Right renal cortex interstitium (tissue), 3 donors: ENCODE measurements around the gene MDFIC. TPM values are rescaled to one million over a fixed set of nuclear protein-coding genes. Genes with fewer than 3 reads are reported as not detected.

Experiments
- DNase-seq, 3 donors: peaks; one replicate each; pipeline ENCODE4 v3.0.0-alpha.2; 2013; ENCODE audit warnings: low read depth in 3 of 3, low spot score in 2 of 3
- polyA plus RNA-seq, 3 donors: library from polyadenylated mRNA; unstranded; fragments of 120-200 nt; gene quantifications; one replicate each; pipeline ENCODE4 v1.2.1, GENCODE V29; 2013; ENCODE audit not compliant: insufficient read length in 3 of 3

Gene MDFIC
- polyA plus RNA-seq, 3 donors = 31.7 to 32.0 (median 31.7) TPM

- DNase-seq = no peak
Observed at GRCh38 chr7:114949231-114949630, 27.3 kb downstream of the MDFIC start.

DNA sequence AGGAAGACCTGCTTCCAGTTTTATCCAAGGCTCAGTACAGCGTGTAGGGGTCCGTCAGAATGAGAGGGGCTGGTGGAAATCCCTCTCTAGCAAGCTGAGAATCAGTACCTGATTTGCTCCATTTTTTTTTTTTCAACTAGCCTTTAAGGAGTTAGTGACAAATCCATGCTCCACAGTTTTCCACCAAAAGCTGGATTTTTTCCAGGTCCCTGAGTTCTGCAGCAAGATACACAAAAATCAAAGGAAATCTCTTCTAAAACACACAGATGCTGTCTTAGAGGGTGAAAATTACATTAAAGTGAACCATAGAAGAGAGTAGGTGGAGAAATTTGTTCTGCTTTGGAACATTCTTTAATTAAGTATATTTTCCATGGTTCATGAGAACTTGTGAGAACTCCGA, 30.4 kb downstream of the MDFIC start:
- DNase-seq = no peak

DNA sequence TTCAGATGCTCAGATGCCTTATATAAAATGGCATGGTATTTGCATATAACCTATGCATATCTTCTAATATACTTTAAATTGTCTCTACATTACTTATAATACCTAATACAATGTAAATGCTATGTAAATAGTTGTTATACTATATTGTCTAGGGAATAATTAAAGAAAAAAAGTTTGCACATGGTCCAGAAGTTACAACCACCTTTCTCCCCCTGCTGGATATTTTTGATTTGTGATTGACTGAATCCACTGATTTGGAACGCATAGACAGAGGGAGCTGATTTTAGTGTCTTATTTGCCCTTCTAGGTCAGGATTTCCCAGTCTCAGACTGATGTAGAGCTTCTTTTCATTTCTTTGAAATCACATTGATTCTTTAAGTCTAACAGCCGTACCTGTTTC, 31.8 kb downstream of the MDFIC start:
- DNase-seq = no peak

GRCh38 chr7:114956702-114957101, 34.8 kb downstream of the MDFIC start:
- DNase-seq = no peak

GRCh38 chr7:114957444-114957843, 35.5 kb downstream of the MDFIC start:
- no peak for DNase-seq

DNA sequence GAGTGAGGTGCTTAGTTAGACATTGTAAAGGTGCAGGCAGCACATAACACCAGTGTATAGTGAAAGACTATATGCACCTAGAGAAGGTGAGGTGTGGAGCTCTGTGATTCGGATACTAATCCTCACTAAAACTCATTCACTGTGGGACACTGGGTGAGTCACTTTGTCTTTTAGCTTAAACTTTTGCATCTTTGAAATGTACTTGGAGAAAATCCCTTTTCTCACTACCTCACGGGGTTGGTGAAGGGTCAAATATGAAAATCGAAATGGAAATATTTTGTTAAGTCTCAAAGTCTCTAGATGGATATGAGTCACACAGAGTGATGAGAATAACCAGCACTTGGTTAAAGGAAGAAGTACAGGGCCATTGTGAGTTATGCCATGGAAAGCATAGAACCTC, 38.0 kb downstream of the MDFIC start:
- no peak for DNase-seq

GRCh38 chr7:114962441-114962840, 40.5 kb downstream of the MDFIC start:
- DNase-seq = no peak

DNA sequence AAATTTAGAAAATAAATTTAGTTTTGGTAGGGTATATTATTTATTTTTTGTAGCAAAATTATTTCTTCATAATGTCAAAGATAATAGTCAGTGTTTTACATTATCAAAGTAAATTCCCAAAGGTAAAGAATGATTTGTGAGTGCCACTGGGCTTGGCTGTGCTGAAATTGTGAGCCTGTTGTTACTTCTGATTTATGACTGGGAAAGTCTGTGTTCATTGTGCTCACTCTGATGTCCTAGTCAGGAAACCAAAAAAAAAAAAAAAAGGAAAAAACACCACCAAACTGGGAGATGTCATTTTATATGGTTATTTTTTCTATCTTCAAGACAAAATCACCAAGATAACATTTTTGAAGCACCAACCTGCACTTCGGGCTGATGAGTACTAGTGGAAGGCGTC, 44.3 kb downstream of the MDFIC start:
- DNase-seq = no peak

DNA sequence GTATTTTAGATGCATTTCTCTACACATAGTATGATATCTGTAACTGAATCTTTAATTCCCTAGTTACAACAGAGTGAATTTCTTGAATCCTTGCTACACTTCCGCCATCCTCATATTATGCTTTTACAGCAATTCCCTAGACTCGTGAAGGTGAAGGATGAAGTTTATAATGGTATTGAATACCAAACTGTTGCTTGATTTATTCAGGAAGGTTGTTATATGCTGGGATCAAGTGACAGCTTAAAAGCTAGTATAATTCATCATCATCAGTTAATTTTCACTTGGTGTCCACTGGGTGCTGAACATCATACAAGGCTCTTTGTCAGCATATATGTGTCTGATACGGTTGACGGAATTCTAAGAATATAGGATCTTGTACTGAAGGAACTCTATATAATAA, 47.2 kb downstream of the MDFIC start:
- DNase-seq = no peak

- DNase-seq = no peak
Observed at GRCh38 chr7:114970308-114970707, 48.4 kb downstream of the MDFIC start.

- no peak for DNase-seq
Observed at GRCh38 chr7:114970732-114971131, 48.8 kb downstream of the MDFIC start.

DNA sequence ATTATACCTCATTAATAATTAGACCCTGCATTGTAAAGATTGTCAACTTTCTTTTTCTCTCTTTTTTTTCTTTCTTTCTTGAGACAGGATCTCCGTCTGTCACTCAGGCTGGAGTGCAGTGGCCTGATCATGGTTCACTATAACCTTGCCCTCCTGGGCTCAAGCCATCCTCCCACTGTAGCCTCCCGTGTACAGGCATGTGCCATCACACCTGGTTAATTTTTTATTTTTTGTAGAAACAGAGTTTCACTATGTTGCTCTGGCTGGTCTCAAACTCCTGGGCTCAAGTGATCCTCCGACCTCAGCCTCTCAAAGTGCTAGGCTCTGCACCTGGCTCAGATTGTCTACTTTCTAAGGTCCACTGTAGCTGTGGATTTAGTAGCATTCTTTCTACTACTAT, 50.7 kb downstream of the MDFIC start:
- DNase-seq = no peak

- DNase-seq = no peak
Observed at GRCh38 chr7:114973147-114973546, 51.3 kb downstream of the MDFIC start.

- no peak for DNase-seq
Observed at GRCh38 chr7:114975401-114975800, 53.5 kb downstream of the MDFIC start.

GRCh38 chr7:114976666-114977065, 54.8 kb downstream of the MDFIC start:
- DNase-seq = no peak

DNA sequence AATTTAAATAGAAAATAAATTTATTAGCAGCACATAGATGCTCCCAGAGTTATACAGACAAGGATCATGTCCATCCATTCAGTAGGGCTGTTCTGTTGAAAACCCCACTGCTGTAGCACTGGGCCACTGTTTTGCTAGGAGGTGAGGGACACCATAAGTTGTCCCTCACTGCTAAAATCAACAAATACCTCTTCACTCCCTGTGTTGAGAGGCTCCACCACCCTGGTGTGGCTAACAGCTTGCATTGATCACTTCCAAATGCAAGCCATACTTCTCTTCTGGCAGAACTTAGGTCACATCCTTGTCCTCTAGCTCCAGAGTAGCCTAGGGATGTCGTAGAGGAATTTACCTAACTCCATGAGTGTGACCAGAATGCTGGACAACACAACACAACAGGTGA, 55.4 kb downstream of the MDFIC start:
- no peak for DNase-seq

- no peak for DNase-seq
Observed at GRCh38 chr7:114979388-114979787, 57.5 kb downstream of the MDFIC start.

- no peak for DNase-seq
Observed at GRCh38 chr7:114979803-114980507, 58.1 kb downstream of the MDFIC start.

DNA sequence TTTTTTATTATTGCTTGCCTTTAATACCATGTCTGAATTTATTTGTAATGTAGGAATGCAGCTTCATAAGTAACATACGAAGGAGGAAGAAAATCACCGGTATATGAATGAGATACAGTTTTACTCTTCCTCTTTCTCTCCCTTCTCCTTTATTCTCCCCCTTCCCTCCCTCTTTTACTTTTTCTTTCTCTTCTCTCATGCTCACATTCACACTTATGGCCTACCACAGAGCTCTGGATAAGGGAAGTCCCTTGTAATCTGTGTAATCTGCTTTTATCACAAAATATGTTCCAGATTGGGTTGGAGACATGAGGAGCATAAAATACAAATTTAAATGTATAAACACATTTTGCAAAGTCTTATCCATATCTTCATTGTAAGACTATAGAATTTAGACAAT, 59.4 kb downstream of the MDFIC start:
- DNase-seq = no peak

DNA sequence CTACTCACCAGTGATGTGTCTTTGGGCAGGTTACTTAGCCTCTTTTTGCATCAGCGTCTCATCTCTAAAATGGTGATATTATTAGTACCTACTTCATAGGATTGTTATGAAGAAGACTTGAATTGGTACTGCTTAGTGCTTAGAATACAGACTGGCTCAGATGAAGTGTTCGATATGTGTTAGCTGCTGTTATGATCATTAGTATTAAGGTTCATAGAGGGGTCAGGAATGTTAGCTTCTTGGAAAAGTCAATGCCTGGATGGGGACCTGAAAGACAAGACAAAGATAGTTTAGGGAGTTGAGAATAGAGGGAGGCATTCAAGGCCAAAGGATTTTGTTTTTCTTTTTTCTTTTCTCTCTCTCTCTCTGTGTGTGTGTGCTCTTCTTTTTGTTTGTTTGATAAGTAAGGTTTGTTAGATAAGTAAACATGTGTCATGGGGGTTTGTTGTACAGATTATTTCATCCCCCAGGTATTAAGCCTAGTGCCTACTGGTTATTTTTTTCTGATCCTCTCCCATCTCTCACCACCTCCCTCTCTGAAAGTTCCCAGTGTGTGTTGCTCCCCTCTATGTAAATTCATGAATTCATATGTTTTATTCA, 63.3 kb downstream of the MDFIC start:
- no peak for DNase-seq

DNA sequence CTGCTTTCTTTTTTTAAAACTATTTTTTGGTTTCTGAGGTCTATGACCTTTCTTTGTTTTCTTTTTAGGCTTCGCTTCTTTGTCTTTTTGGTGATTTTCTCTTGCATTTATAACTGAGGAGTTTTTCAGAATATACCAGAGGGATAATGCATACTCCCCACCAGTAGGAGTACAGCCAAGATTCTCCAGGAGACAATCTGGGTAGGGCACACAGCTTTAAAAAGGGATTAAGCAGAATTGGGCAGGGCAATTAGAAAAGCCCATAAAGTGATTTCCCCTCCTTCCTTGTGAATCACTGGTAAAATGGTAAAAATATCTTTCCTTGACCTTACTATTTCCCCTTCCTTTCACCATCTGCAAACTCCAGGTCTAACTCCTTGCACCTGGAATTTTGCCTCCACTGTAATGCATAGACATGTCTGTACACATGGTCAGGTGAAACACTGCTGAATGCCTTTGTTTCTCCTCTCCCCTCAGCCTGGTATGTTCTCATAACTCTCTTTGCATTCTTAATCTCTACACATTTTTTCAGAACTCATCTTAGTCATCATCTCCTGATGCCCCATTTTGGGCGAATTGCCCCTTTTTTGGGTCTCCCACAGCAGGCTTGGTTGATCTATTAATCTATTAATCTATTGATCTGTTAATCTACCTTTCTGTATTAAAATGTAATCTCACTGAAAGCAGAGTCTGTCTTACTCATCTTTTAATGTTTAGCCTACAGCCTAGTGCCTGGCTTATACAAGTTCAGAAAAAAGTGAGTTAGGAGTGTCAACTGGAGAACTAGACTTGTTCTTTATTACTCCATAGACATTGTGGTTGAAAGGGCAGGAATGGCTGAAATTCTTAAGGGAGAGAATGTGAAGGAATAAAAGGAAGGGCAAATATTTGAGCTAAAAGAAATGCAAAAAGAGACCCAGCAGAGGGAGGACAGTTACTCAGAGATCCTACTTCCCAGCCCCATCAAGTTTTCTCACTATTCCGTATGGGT, 64.6 kb downstream of the MDFIC start:
- no peak for DNase-seq

DNA sequence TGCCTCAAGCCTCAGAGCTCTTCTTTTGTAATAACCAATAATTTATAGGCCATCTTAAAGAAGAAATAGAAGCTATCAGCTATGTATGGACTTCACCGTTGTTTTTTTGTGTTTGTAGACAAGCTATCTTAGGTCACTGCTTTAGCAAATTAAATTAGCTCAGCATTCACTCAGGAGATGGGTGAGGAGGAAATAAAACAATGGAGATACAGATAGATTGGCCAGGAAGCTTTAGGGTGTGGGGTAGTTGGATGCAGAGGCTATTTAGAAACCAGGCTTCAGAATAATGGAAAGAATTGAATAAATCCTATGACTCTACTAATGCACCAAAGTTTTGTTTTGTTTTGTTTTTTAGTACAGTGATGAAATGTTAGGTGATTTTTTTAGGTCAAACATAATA, 66.1 kb downstream of the MDFIC start:
- DNase-seq = no peak
